ENCODE measurements around the gene DST.

Gene DST

DNA sequence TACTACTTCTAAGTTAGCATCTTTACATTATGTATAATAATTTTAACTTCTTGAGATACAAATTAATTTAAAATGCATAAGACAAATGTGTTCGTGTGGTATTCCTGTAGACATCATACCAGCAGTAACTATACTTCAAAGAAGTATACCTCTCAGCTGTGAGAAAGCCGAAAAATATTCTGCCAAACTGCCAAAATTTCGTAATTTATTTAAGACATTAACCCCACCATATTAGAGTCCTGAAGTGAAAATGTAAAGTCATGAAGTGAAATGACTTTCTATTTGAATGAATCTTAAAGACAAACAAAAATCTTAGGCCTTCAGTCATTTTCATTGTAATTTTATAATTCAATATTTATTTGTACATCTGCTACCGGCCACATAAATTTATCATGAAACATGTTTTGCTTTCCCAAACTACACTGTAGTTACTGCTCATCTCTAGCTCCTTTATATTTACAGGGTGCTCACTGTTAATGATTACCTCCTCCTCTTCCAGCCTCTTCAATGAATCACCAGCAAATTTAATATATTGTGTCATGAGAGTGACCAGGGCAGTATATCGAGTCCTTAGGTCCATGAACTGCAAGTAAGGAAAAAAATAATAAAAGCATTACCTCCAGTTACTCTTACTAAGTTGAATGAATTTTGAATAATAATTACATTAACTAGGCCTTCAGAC, 18.5 kb downstream of the DST start:
- no peak for DNase-seq (ENCODE audit: low read depth, low spot score)

DNA sequence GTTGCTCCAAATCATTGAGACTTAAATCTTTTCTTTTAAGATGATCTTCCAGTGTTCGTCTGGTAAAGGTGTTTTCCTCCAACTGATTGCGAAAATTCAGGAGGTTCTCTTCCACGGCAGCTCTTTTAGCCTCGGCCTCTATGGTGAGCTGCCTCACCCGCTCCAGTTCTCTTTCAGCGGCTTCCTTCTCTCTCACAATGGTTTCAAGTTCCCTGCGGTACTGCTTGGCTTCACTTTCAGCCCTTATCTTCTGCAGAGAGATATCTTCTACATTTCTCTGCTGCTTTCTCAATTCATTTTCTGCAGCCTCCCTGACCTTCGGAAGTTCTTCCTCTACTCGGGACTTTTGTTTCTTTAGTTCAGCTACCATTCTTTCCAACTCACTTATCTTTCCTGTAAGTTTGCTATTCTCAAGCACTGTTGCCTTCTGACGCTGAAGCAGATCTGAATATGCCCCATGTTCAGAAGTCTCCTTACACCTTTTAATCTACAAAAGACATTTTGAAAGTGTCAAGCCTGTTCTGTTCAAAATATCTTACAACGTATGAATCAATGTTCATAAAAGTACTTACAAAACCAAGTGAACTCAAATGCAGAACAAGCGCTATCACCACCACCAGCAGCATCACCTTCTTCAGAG, 22.3 kb downstream of the DST start:
- no peak for DNase-seq (ENCODE audit: low read depth, low spot score)

- peak; percentile 14 for DNase-seq (ENCODE audit: low read depth, low spot score)
These were observed 24.6 kb downstream of the DST start for GRCh38 chr6:56618050-56618449.

DNA sequence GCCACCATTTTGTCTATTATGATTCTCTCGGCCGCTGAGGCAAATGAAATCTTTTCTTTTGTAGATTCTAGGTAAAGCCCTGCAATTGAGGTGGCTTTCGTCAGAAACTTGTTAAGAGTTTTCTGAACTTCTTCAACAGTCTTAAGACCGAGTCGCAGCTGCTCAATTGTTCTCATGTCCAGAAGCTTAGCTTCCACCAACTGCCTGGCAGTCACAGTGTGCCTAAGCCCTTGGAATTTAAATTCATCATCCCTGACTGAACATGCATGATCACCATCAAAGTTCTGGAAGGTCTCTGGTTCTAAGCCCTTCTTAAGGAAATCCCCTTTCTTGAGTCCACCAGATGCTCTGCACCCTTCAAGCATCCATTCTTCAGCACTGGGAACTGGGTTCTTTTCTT, 25.7 kb downstream of the DST start:
- DNase-seq (ENCODE audit: low read depth, low spot score): peak; percentile 9

- no peak for DNase-seq (ENCODE audit: low read depth, low spot score)
These were observed 29.3 kb downstream of the DST start for GRCh38 chr6:56613247-56613851.

GRCh38 chr6:56608332-56608731, 34.4 kb downstream of the DST start:
- DNase-seq (ENCODE audit: low read depth, low spot score): no peak

- no peak for DNase-seq (ENCODE audit: low read depth, low spot score)
These were observed 35.5 kb downstream of the DST start for GRCh38 chr6:56607111-56607752.

- no peak for DNase-seq (ENCODE audit: low read depth, low spot score)
These were observed 37.3 kb downstream of the DST start for GRCh38 chr6:56605435-56605834.

DNA sequence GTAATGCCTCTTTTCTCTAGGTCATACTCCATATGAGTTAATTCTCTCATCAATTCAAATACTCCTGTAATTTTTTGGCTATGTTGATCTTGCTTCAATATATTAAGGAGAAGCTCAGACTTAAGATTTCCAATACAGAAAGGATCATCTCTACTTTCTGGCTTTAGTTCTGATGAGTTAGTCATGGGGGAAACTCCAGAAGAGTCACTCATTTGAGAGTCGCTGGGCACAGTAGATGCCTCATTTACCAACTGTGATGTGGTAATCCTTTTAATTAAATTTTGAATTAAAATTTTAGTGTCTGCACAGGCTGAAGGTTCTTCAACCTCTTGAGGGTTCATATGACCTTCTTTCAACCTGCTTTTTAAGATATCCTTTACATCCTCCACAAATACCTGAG, 38.5 kb downstream of the DST start:
- no peak for DNase-seq (ENCODE audit: low read depth, low spot score)

DNA sequence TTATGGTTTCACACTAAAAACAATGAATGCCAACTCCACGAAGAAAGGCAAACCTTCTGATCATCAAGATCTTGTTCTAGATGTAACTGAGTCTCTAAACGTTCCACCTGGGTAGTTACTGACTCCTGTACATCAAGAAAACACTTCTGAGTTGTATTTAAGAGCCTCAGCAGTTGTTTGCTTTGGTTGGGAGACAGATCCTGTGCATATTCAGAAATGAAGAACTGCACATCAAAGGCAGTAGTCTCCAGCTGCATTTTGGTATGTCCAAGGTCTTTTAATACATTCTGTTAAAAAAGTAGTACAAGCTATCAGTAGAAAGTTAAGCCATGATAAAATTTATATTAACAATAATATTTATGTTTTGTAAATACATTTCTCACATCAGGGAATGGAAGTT, 41.3 kb downstream of the DST start:
- DNase-seq (ENCODE audit: low read depth, low spot score): no peak

- DNase-seq (ENCODE audit: low read depth, low spot score): no peak
These were observed 47.1 kb downstream of the DST start for GRCh38 chr6:56595490-56596122.

GRCh38 chr6:56594699-56595098, 48.0 kb downstream of the DST start:
- no peak for DNase-seq (ENCODE audit: low read depth, low spot score)

DNA sequence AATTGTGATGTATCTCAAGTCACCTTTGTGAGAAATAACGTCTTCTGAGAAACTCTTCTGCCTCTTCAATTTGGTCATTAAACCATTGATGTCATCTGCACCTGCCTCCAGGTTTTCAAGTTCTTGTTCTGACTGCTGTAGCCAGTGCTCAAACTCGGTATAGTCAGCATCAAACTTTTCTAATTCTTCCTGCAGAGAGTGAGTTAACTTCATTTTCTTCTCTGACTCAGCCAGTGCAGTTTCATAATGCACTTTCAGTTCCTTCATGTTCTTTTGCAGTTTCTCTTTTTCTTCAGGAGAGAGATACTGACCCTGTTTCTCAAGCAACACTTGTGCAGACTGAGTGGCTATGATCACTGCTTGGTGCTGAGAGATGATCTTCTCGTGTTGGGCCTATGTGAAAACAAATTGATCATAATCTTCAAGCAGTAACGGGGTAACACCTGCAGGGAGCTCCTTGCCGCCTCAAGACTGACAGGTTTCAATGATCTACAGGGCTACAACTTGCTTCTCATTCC, 48.8 kb downstream of the DST start:
- DNase-seq (ENCODE audit: low read depth, low spot score): no peak

GRCh38 chr6:56582236-56582635, 60.5 kb downstream of the DST start:
- DNase-seq (ENCODE audit: low read depth, low spot score): no peak

DNA sequence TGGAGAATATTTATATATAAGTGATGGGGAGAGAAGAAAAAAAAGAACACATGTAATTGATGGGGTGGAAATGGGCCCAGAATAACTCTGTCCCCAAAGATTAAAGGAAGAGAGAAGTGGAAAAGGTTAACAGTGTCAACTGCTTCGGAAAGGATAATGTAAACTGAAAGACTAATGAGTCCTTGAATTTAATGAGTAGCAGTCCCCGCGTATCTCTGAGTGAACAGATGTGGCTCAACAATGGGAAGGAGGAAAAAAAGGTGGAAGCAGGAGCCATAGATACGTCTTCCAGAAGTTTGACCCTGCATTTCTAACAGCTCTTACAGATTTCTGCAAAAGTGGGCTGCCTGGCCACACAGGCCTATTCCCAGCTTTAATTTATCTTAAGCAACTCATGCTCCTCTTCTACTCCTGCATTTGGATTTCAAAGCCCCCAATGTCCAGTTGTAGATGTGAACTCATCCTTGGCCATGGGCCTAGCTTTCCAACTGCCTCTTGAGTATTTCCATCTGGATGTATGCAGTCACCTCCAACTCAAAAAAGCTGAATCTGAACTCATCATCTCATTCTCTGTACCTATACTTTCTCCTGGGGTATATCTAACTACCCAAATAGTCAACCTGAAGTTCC, 61.3 kb downstream of the DST start:
- DNase-seq (ENCODE audit: low read depth, low spot score): no peak

- DNase-seq (ENCODE audit: low read depth, low spot score): no peak
These were observed 62.4 kb downstream of the DST start for GRCh38 chr6:56580271-56580670.

DNA sequence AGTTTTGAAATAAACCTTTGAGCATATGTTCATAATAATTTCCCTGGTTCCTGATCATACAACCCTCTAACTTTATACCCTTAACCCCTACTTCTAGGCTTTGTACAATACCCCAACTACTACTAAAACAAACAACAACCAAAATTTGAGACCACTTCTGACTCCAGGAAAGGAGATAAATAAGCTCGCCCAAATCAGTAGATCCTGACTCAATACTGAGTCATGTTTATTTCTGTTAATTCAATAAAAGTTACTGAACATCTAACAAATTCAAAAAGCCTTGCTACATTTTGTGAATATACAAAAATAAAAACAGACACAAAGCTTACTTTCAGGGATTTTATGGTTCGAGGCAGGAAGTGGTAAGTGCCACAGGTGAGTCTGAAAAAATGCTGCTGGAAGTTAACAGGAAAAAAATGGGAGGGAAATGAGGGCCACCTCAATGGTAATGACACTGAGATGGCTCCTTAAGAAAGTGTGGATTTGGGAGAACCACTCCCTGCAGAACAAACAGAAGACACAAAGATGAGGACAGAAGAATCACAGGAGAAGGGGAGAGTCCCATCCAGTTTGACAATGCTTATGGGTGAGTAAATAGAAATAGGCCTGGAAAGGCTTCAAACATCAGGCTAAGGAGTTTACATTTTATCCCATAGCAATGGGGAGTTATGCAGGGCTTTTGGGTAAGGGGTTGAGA, 63.4 kb downstream of the DST start:
- DNase-seq (ENCODE audit: low read depth, low spot score): no peak

DNA sequence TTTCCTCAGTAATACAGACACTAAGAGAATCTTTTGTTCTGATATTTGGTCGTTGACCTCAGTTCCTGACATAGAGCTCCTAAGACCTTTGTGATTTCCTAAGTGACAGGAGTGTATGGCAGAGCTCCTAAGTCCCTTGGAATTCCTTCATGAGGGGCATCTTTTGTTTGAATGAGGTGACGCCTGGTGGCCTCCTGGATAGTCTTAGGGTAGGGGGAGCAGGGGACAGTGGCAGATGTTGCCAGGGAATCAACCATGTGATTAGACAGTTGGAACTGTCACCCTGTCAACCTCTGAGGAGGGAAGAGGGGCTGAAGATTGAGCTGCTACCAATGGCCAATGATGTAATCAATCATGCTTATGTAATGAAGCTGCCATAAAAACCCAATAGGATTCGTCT, 67.0 kb downstream of the DST start:
- DNase-seq (ENCODE audit: low read depth, low spot score): no peak

GRCh38 chr6:56574292-56574691, 68.4 kb downstream of the DST start:
- DNase-seq (ENCODE audit: low read depth, low spot score): no peak

DNA sequence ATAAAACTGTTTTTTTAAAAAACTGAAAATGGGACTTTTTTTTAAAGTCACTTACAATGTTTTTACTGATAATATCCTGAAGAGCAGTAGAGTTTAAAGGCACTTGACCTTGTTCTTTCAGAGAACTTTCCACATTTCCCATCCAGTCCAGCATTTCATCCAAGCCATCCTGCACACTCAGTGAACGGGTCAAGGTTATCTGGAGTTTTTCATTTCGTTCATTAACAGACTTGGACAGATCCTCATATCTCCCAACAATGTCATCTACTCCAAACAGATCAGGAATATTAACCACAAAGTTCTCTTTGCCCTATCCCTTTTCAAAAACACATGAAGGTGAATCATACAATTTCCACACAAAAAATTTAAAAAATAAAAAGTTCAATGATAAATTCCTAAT, 69.1 kb downstream of the DST start:
- no peak for DNase-seq (ENCODE audit: low read depth, low spot score)

All from ELF-1 (cell line).